Psoas muscle (tissue), 8 donors: Measurements from ENCODE around the gene EIF4EBP2. TPM values are rescaled to one million over a fixed set of nuclear protein-coding genes. Genes with fewer than 3 reads are reported as not detected.

Source experiments
- ATAC-seq, 4 donors: fragments of 200-7000 bp; cut with Tn5 transposase; one replicate each; pipeline ENCODE4 v1.9.1; 2020; ENCODE audit warnings: moderate library complexity in 3 of 4, mild to moderate bottlenecking in 2 of 4
- DNase-seq, 2 donors: peaks; one replicate each; pipeline ENCODE4 v3.0.0-alpha.2; 2020
- H3K27ac ChIP-seq: fragments of 200-600 bp; one replicate; pipeline ENCODE4 v1.8.0; 2022
- H3K27me3 ChIP-seq, 3 donors: fragments of 200-600 bp in 1 of 3; one replicate each; pipeline versions ENCODE4 v1.6.1 to v1.8.0; 2013 to 2022; ENCODE audit warnings: low read length in 2 of 3, mild to moderate bottlenecking in 2 of 3, moderate library complexity in 1 of 3; ENCODE audit not compliant: insufficient read depth in 3 of 3
- H3K36me3 ChIP-seq, 2 donors: fragments of 200-600 bp in 1 of 2; one replicate each; pipeline versions ENCODE4 v1.6.1 to v1.8.0; 2013 to 2022; ENCODE audit warnings: low read depth in 1 of 2, mild to moderate bottlenecking in 1 of 2, moderate library complexity in 1 of 2; ENCODE audit not compliant: insufficient read depth in 1 of 2
- H3K4me1 ChIP-seq: fragments of 200-600 bp; one replicate; pipeline ENCODE4 v1.8.0; 2022
- H3K4me3 ChIP-seq: fragments of 200-600 bp; one replicate; pipeline ENCODE4 v1.8.0; 2022; ENCODE audit warnings: mild to moderate bottlenecking
- H3K9me3 ChIP-seq: fragments of 200-600 bp; one replicate; pipeline ENCODE4 v1.8.0; 2022
- WGBS, 3 donors: extraction: QIAGEN DNeasy Blood & Tissue Kit; methylation state at CpG; one replicate each; pipeline versions ENCODE4 v1.1.6 to v1.1.7; 2013; 5-methylcytosine and 5-hydroxymethylcytosine counted together
- intact Hi-C, 2 donors: fragments of 100-400 bp; cut with DNase I; formaldehyde crosslinking; loops; one replicate each; pipeline versions ENCODE4 v1.11.0 to v1.14.2; 2022
- long read RNA-seq, 2 donors: library from polyadenylated mRNA; unstranded; transcript quantifications; one replicate each; pipeline ENCODE4 v2.0.0, GENCODE V29; 2021
- polyA plus RNA-seq, 3 donors: library from polyadenylated mRNA; stranded (reverse); fragments of 200-250 nt; gene quantifications; one replicate each; pipeline ENCODE4 v1.2.3, GENCODE V29; 2013
- total RNA-seq, 4 donors: library from RNA; stranded (reverse); fragmentation: NEBNext Ultra II Directional in 2 of 4; extraction: Animal tissue kit (Norgen Biotek cat#: 25700) in 2 of 4; gene quantifications; one replicate each; pipeline versions ENCODE4 v1.2.1 to v1.2.4, GENCODE V29; 2021 to 2023
- TF ChIP-seq, protein P1 (sequence below): fragments of 200-600 bp; IDR thresholded peaks from one replicate; pipeline ENCODE4 v1.8.0; 2022; ENCODE audit warnings: antibody characterized with exemption
- donor health status: healthy with polysubstance abuse.
- donor health status: DM: no; HTN: no; CAD: no; lungs with moderate emphysema.
- donor health status: Bipolar disorder and iron deficiency.
- donor health status: healthy.
- donor health status: DM: yes; HTN: yes; CAD: no.
- donor health status: DM: no; HTN: no; CAD: no.
- donor health status: DM: no; HTN: no; CAD: no.
- donor health status: DM: yes; HTN: yes; CAD: no.

Gene EIF4EBP2, protein sequence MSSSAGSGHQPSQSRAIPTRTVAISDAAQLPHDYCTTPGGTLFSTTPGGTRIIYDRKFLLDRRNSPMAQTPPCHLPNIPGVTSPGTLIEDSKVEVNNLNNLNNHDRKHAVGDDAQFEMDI
- total RNA-seq = 10 to 100 TPM; 41.3 to 75.0 (median 62.0) TPM
- polyA plus RNA-seq = 10 to 100 TPM; 13.0 to 76.6 (median 33.8) TPM
- long read RNA-seq, donor 1, full-length matches to known transcripts = 19 of 32 reads
- long read RNA-seq, donor 1, partial matches to known transcripts = 0 of 32 reads
- long read RNA-seq, donor 1, other reads (novel, unspliced or antisense) = 13 of 32 reads
- long read RNA-seq, donor 2, full-length matches to known transcripts = 76 of 107 reads
- long read RNA-seq, donor 2, partial matches to known transcripts = 0 of 107 reads
- long read RNA-seq, donor 2, other reads (novel, unspliced or antisense) = 31 of 107 reads

DNA sequence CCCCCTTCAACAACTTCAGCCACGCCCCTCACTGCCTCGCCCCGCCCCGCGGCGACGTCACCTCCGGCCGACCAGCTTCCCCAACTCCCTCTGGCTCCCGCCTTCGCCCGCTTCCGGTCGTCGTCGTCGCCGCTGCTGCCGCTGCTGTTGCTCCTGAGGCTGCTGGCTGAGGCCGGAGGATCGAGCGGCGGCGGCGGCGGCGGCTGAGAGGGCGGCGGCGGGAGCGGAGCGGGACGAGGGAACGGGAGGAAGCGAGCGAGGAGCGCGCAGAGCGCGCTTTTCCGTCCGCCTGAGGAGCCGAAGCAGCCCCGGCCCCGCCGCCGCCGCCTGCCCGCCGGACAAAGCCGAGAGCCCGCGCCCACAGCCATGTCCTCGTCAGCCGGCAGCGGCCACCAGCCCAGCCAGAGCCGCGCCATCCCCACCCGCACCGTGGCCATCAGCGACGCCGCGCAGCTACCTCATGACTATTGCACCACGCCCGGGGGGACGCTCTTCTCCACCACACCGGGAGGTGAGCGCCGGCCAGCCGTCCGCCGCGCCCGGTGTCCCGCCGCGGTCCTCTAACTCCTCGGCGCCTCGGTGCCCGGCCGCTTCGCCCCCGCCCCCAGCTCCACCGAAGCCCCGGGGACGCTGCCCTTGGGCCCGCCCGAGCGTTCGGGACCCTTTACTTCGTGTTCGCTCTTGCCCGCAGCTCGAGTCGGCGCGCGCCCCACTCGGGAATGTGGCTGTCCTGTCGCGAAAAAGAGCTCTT lies at the start of gene EIF4EBP2:
Gene EIF4EBP2 (plus strand): TSS at position 110 of the 751 bp plus-strand sequence. CDS start 257 bp downstream, at position 367.
- TF ChIP-seq, protein P1, sequence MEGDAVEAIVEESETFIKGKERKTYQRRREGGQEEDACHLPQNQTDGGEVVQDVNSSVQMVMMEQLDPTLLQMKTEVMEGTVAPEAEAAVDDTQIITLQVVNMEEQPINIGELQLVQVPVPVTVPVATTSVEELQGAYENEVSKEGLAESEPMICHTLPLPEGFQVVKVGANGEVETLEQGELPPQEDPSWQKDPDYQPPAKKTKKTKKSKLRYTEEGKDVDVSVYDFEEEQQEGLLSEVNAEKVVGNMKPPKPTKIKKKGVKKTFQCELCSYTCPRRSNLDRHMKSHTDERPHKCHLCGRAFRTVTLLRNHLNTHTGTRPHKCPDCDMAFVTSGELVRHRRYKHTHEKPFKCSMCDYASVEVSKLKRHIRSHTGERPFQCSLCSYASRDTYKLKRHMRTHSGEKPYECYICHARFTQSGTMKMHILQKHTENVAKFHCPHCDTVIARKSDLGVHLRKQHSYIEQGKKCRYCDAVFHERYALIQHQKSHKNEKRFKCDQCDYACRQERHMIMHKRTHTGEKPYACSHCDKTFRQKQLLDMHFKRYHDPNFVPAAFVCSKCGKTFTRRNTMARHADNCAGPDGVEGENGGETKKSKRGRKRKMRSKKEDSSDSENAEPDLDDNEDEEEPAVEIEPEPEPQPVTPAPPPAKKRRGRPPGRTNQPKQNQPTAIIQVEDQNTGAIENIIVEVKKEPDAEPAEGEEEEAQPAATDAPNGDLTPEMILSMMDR = no peak
- DNase-seq = peak; percentile 98 to 99
- no peaks in the 10 kb centered on the region for H3K9me3 ChIP-seq
- peak; percentile 85 to 94 (median 90) for ATAC-seq
- 0 to 1% (median 0%) methylated on average over 61 to 103 of the region's 103 CpGs for WGBS, 3 donors
- H3K4me1 ChIP-seq = peaks cover 41% of the 10 kb centered on the region
- H3K36me3 ChIP-seq = no peaks in the 10 kb centered on the region
- H3K27me3 ChIP-seq = no peaks in the 10 kb centered on the region
- peak within 1 kb of the TSS; percentile 98 for H3K4me3 ChIP-seq
- intact Hi-C loops = no loop called here
- peak within 1 kb of the TSS; percentile 100 for H3K27ac ChIP-seq

DNA sequence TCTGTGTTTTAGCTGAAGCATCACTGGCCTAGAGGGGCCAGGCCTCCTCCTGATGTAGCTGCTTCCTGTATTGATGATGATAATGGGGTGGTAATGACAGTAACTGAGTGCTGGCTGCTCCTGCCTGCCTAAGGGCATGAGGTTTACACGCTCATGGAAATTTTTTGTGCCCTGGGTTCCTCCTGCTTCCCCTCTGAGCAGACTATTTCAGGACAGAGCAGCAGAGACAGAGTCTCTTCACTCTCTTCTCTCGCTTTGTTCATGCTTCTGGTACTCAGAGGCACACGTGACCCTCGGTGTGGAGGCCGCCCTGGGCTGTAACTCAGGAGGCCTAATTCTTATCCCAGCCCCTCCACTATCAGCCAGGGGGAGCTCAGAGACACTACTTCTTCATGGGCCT lies 49.4 kb upstream of the EIF4EBP2 start:
- H3K4me1 ChIP-seq = peaks cover 24% of the 10 kb centered on the region
- no peak for ATAC-seq
- intact Hi-C loops = no loop called here

DNA sequence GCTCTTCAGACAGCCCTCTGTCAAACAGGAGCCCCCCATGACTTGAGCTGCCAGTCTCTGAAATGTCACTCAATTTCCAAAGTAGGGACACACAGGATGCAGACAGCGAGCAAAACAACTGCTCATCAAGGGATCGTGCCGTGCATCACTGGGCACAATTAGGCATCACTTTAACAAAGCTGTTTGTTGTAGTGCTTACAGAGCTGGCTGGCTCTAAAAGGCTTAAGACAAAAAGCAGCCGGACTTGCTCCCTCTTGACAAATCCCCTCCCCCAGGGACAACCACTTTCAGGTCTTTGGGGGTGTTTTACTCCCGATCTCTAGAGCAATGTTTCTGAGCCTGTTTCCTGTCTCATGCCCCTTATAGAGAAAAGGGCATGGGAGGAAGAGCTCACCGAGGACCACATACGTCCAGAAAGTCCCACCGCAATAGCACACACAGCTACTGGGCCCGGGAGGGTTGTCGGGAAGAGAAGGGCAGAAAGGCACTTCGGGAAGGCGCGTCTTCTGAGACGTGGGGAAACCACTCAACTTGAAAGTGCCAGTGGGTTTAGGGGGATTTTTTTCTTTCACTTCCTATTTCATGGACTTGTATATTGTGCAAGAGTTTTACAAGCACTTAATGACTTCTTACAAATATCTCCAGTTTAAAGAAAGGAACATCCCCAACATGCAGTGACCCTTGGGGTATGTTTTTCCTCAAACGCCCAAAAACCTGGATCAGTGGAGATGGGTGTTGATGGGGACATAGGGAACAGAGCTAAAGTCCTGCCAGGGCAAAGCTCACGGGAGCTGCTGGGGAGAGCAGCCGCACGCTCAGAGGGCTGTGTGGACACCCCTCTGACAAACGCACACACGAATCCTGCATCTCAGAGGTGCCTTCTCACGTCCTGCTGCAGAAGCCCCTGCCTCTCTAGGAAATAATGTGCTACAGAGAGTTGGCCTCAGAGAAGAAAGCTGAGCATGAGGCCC lies 48.6 kb upstream of the EIF4EBP2 start:
- Histone ChIP-seq H3K9me3 (no peaks in the 10 kb centered on the region), H3K4me3 (no peak overlapping the region), H3K27ac (no peak overlapping the region), H3K27me3 (no peaks in the 10 kb centered on the region), H3K36me3 (no peaks in the 10 kb centered on the region), H3K4me1 (peaks cover 23% of the 10 kb centered on the region)
- intact Hi-C loops = no loop called here
- ATAC-seq (no peak), DNase-seq (no peak)
- TF ChIP-seq, protein P1 = no peak
- WGBS, 3 donors = 76 to 83% (median 81%) methylated on average over 21 of the region's 21 CpGs

More for the DNA sequence above, 49.4 kb upstream of the EIF4EBP2 start:
- 93 to 98% (median 93%) methylated on average over 5 of the region's 5 CpGs for WGBS, 3 donors
- no peak overlapping the region for H3K27ac ChIP-seq
- H3K27me3 ChIP-seq = no peaks in the 10 kb centered on the region
- DNase-seq = no peak
- TF ChIP-seq, protein P1 = no peak
- H3K4me3 ChIP-seq = no peak overlapping the region
- H3K36me3 ChIP-seq = no peaks in the 10 kb centered on the region
- H3K9me3 ChIP-seq = no peaks in the 10 kb centered on the region

DNA sequence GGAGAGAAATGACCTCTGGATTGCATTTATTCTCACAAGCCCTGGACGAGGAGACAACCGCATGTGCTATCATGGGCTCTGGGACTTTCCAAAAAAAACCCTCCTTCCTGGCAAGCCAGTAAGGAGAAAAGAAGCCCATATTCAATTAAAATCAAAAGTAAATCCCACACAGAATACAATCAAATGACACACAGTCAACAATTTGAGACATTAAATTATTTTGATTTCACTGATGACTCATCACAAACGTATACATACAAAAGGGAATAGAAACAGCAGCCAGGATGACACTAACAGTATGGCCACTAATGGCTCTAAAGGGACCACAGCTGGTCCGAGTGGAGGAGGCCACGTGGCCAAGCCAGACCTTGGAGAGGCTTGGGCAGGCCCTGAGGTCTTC lies 46.4 kb upstream of the EIF4EBP2 start:
- intact Hi-C loops = no loop called here
- peak in 2 of 4 donors; percentile 39 to 40 for ATAC-seq
- H3K36me3 ChIP-seq = no peaks in the 10 kb centered on the region
- no peaks in the 10 kb centered on the region for H3K9me3 ChIP-seq
- H3K4me1 ChIP-seq = peaks cover 11% of the 10 kb centered on the region
- no peaks in the 10 kb centered on the region for H3K27me3 ChIP-seq
- DNase-seq = no peak
- H3K27ac ChIP-seq = peak overlapping the region; percentile 14
- WGBS, 3 donors = 18 to 35% (median 22%) methylated on average over 5 of the region's 5 CpGs
- TF ChIP-seq, protein P1 = no peak
- H3K4me3 ChIP-seq = no peak overlapping the region
